ENCODE measurements around the gene IFT80.

DNA sequence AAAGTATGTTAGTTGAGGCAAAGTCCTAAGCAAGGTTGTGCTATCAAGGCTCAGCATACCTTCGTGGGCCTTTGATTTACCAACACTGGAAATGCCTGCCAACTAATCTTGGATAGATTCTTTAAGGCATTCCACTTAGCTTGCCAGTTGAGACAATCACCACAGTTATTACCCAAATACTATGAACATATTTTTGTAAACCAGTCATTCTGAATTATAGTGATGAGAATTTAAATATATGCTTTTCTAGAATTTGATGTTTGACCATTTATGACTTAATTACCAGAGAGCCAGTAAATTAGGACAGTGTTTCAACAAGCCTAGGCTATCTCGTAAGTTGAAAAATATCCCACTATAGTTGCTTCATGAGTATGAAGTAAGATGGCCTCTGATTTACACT is 35.0 kb upstream of the IFT80 start:
- TF ChIP-seq, protein P1, sequence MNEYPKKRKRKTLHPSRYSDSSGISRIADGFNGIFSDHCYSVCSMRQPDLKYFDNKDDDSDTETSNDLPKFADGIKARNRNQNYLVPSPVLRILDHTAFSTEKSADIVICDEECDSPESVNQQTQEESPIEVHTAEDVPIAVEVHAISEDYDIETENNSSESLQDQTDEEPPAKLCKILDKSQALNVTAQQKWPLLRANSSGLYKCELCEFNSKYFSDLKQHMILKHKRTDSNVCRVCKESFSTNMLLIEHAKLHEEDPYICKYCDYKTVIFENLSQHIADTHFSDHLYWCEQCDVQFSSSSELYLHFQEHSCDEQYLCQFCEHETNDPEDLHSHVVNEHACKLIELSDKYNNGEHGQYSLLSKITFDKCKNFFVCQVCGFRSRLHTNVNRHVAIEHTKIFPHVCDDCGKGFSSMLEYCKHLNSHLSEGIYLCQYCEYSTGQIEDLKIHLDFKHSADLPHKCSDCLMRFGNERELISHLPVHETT (CRISPR knock-in tag; conservative IDR thresholded peaks at IDR 0.05 in 1 of 2, IDR thresholded peaks at IDR 0.05 in 1 of 2), result no peak
- no peak for TF ChIP-seq ETV6 (IDR thresholded peaks at IDR 0.05; ENCODE audit: borderline replicate concordance in 1 of 2, low read depth in 2 of 2, low read length in 1 of 2)
- no peak for TF ChIP-seq ETV6 (CRISPR knock-in tag; IDR thresholded peaks at IDR 0.05; ENCODE audit: borderline replicate concordance)
- no peak for TF ChIP-seq CTCF (IDR thresholded peaks at IDR 0.05 in 2 of 3, conservative IDR thresholded peaks at IDR 0.05 in 1 of 3; ENCODE audit: insufficient read depth in 2 of 3, low read depth in 1 of 3, low read length in 3 of 3)
- no peak for TF ChIP-seq EGR1 (conservative IDR thresholded peaks at IDR 0.05)
- TF ChIP-seq, protein P2, sequence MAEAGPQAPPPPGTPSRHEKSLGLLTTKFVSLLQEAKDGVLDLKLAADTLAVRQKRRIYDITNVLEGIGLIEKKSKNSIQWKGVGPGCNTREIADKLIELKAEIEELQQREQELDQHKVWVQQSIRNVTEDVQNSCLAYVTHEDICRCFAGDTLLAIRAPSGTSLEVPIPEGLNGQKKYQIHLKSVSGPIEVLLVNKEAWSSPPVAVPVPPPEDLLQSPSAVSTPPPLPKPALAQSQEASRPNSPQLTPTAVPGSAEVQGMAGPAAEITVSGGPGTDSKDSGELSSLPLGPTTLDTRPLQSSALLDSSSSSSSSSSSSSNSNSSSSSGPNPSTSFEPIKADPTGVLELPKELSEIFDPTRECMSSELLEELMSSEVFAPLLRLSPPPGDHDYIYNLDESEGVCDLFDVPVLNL (CRISPR knock-in tag; IDR thresholded peaks at IDR 0.05; ENCODE audit: low read depth), result no peak
- TF ChIP-seq, protein P3, sequence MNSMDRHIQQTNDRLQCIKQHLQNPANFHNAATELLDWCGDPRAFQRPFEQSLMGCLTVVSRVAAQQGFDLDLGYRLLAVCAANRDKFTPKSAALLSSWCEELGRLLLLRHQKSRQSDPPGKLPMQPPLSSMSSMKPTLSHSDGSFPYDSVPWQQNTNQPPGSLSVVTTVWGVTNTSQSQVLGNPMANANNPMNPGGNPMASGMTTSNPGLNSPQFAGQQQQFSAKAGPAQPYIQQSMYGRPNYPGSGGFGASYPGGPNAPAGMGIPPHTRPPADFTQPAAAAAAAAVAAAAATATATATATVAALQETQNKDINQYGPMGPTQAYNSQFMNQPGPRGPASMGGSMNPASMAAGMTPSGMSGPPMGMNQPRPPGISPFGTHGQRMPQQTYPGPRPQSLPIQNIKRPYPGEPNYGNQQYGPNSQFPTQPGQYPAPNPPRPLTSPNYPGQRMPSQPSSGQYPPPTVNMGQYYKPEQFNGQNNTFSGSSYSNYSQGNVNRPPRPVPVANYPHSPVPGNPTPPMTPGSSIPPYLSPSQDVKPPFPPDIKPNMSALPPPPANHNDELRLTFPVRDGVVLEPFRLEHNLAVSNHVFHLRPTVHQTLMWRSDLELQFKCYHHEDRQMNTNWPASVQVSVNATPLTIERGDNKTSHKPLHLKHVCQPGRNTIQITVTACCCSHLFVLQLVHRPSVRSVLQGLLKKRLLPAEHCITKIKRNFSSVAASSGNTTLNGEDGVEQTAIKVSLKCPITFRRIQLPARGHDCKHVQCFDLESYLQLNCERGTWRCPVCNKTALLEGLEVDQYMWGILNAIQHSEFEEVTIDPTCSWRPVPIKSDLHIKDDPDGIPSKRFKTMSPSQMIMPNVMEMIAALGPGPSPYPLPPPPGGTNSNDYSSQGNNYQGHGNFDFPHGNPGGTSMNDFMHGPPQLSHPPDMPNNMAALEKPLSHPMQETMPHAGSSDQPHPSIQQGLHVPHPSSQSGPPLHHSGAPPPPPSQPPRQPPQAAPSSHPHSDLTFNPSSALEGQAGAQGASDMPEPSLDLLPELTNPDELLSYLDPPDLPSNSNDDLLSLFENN (IDR thresholded peaks at IDR 0.05; ENCODE audit: low read depth in 2 of 2, low read length in 2 of 2), result no peak

Data from K562 (cell line).